SW 1271 (cell line): Measurements from ENCODE around the gene HOXB4.

Source experiments
- DNase-seq, 2 experiments: peaks; one replicate each; lab custom pipeline; 2025; lab: John Stamatoyannopoulos, UW

The HOXB4 gene

DNA sequence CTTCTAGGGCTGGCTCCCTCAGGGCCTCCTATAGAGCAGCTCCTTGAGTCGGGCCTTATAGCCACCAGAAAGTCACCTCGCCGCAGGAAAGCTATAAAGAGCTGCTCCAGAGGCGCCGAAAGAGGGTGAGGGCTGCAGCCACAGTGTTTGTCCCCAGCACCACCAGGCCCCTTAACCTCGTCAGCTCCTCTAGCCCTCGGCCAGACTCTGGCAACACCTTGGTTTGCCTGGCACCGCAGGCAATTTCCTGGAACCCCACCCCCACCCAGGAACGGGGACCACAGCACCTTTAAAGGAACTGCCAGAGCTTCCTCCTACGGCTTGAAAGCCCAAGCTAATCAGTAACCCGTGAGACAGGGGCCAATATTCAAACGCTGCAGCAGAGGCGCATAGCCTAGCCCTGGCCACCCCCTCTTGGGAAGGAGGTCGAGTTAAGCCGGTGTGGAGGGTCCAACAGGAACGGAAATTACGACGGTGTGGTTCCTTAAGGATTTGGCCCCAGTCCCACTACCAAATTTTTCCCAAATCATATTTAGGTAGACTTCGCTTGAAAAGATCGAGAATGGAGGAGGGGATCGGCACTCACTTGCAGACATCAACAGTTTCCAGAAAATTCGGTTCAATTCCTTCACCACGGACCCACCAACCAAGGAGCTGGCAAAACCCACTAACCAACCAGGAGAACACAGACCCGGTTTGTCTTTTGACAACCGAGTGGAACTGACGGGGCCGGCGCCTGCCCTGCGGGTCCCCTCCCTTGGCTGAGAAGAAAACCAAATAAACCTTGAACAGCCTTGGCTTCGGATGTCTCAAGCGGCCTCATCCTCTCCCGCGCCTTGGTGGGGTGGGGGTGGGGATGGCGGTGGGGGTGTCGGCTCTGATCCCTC lies 23.6 kb upstream of the HOXB4 start:
- DNase-seq = no peak

DNA sequence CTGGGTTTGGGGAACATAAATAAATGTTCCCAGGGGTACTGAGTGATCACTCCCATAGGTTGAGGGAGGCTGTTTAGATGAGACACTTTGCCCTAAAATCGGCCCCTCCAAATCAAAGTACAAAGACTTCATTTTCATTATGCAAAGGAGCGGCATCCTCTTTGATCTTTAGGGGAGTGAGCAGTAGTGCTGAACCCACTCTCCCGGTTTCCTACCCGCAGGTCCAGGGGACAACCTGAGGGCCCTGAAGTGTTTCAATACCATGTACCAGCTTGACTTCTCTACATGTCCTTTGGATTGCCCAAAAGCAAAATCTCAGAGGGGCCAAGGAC lies 23.0 kb upstream of the HOXB4 start:
- no peak for DNase-seq

DNA sequence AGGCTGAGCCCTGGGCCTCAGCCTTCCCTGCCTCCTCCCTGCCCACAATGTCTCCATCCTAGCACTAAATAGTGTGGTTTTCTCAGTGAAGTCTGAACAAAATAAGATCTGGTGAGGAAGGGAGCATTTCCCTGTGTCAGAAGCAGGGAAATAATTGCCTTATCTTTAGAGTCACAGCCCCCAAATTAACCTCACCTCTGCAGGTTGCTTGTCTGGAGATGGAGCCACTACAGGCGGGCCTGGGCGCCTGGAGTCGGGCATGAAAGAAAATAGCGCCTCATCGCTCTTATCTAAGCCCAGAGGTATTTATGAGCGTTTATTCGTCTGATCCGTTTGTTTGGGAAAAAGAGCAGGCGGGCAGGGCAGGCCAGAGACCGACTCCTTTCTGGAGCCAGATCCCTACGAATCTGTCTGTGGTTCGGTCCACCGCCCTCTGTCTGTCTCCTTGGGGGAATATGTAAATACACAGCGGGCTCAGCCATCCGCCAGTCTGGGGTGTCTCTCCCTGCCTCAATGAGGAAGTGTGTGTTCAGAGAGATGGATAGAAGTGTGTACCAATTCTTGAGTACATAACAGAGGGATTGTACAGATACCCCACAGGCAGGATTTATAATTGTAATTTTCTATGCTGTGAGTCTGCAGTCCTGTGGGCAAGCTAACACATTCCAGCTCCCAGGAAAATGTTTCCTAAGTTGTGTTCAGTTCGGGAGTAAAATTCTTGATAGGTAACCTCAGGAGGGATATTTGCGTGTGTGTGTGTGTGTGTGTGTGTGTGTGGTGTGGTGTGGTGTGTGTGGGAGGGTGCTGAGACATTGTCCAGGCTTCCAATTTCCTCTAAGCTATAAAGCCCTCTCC lies 22.3 kb upstream of the HOXB4 start:
- no peak for DNase-seq

DNA sequence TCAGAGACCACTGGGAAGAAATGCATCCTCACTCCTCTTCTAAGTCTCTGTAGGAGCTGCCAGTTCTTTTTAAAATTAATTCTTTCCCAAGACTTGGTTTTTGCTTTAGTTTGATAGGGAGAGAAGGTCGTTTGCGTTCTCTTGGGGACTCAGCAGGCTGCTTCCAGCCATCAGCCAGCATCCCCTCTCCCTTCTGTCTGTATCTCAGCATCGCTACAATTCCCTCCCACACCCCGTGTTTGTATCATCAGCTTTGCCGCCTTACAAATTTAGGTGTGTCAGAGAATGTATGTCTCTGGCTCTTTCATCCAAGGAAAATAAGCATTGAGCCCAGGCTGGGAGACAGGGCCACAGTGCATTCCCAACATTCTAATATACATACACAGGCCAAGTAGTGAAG lies 21.2 kb upstream of the HOXB4 start:
- DNase-seq = no peak

DNA sequence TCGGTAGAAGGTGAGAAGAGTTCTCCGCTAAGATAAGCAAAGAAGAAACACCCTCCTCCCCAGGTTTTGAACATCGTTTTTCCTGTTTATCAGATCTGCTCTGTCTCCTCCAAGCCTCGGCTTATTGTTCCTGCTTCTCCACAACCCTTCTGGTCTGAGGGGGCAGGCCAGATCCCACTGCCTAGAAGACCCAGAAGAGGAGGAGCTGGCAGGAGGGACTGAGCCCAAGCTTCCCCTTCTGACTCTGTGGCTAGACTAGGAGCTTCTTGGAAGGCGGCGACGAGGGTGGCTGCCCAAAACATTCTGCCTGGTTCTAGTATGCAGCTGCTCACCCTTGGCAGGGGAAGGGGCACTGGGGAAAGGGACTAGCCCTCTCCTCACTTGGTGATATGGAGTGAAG lies 20.6 kb upstream of the HOXB4 start:
- no peak for DNase-seq

DNA sequence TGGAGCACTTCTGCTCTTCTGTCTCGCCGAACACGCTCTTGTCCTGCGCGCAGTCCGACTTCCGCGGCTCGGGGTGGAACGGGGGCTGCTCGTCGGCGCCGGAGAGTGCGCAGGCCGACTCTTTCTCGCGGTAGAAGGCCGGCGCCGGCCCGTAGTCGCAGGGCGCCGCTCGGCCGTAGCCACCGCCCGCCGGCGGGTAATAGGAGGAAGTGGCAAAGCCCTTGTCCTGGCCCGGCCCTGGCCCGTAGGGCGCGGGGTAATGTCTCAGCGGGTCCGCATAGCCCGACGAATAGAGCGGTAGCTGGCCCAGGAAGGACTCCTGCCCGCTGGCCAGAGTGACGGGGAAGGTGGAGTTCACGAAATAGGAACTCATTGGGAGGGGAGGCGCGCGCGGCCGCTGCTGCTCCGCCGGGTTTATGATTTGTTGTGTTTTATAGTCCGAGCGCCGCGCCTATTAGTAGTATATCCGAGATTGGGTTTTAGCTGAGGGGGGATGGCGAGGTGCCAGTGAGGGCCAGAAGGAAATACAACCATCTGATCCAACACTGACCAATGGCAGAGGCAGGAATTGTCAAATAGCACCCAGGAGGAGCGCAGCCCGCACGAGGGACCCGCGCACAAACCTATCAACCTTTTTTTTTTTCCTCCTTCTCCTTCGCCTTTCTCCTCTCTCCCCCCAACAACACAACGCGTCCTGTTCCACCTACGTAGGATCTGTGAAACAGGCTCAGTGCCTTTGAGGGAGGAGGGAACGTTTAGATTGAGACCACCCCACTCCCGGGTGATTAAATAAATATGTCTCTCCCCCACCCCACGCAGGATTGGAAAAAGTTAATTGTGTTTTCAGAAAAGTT lies 19.9 kb upstream of the HOXB4 start:
- no peak for DNase-seq

DNA sequence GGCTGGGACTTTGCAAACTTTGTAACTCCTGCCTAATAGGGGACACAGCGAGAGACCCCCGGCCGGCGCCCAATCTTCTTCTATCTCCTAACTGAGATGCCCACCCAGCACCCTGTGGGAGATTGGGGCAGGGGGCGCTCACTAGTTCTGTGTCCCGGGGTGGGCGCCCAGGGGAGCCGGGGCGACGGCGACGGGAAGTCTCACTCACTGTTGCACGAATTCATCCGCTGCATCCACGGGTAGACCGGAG lies 19.3 kb upstream of the HOXB4 start:
- no peak for DNase-seq

DNA sequence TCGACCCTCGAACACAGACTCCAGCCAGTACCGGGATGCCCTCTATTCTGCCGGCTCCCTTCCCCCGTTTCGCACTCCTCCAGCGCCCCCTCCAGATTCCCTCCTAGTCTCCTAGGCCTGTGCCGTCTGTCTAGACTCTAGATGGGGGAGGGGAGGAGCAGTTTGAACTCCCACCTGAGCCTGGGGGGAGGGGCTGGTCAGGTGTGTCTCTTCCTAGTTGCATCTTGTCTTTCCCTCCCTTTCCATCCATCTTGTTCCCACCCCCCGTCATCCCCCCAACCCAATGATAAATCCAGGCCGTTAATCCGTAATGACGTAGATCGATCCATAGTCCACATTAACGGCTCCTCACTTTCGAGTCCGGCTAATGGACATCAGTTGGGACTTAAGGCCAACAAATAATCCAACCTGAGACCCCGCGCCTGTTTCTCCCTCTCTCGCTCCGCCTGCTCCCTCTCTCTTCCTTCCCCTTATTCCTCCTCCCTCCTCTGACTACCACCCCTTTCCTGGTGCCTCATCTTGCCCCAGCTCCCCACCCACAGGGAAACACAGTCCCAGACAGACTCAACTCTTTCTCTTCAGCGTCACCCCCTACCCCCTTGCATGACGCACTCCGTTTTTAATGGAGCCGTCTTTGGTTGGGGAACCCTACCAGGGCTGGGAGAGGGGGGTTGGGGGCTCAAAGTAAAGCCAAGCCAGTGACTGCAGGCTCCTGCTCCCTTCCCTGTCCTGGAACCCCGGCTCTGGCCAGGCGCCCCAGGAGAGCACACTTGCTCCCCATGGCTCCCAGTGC lies 18.8 kb upstream of the HOXB4 start:
- DNase-seq = no peak

DNA sequence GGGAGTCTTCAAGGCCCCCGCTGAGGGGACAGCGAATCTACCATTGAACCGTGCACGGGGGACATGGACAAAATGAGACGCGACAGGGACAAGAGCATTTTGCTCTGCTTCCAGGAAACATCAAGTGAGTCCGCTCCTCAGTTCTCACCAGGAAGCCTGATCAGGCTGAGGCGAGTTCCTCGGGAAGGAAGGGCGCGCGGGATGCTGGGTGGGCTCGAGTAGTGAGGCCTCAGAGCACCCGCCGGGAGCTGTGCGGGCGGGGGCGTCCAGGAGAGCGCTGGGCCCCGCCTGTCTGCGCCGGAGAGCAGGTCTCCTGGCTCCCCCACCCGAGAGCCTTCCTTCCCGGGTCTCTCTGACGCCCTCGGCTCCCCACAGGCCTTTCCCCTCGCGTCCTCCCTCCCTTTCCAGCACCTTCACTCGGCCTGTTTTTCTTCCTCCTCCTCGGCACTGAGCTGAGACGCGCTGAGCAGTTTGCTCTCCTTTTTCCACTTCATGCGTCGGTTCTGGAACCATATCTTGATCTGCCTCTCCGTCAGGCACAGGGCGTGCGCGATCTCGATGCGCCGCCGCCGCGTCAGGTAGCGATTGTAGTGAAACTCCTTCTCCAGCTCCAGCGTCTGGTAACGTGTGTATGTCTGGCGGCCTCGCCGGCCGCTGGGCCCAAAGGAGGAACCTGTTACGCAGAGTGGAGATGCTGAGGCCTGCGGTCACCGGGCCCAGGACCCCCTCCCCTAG lies 18.0 kb upstream of the HOXB4 start:
- DNase-seq = no peak

DNA sequence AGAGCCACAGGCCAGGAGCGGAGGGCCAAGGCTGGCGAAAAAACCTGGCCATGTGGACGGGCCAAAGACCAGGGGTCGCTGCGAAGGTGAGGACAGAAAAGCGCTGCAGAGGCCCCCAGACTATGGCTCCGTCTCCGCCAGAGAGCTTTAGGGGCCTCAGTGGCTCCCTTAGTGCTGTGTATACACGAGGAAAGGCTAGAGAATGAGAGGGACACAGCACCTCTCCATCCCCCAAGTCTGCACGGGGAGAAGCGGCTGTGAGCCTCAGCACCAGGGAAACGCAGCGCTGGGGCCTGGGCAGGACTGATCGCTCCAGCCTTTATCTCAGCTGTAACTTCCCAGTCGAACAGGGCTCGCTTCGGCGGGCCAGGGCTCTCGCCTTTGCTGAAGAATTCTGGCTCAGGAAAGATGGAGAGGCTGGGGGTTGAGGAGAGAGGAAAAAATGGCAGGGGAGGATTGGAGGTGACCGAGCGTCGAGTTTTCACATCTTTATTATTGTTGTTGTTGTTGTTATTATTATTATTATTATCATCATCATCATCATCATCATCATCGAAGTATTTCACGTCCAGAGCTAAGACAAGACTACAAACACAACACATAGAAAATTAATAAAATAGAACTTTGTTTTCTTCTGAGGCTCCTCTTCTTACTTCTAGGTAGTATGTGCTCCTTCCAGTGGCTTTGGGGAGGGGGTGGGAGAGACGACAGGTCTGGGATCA lies 17.3 kb upstream of the HOXB4 start:
- DNase-seq = no peak

DNA sequence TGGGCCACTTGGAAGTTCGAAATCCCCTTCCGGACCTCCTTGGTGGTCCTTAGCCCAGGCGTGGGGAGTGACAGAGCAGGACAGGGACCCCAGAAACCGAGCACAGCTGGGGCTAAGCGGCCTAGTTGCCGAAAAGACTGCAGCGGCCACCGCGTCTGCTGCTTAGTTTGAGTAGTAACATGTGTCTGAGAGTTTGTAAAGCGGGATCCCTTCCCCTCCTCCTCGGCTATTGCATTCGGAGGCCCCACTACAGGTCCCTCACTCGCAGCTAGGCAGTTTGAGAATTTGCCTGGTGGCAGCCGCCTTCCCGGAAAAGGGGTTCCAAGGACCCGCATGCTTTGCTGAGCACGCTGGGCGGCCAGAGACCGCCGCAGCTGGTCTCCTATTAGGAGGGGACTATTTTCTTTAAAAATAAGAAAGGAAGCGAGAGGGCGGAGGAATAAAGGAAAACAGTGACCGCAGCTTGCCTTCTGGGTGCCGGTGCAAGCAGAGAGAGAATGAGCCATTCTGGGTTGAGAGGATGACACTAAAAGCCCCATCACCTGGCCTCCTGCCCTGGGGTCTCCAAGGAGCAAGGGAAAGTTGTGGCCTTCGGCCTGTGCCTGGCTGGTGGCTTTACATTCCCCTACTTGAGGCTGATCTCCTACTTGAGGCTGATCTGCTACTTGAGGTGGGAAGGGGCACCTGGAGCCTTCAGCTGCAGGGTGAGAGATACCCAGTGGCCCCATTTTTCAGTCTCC lies 16.6 kb upstream of the HOXB4 start:
- no peak for DNase-seq

DNA sequence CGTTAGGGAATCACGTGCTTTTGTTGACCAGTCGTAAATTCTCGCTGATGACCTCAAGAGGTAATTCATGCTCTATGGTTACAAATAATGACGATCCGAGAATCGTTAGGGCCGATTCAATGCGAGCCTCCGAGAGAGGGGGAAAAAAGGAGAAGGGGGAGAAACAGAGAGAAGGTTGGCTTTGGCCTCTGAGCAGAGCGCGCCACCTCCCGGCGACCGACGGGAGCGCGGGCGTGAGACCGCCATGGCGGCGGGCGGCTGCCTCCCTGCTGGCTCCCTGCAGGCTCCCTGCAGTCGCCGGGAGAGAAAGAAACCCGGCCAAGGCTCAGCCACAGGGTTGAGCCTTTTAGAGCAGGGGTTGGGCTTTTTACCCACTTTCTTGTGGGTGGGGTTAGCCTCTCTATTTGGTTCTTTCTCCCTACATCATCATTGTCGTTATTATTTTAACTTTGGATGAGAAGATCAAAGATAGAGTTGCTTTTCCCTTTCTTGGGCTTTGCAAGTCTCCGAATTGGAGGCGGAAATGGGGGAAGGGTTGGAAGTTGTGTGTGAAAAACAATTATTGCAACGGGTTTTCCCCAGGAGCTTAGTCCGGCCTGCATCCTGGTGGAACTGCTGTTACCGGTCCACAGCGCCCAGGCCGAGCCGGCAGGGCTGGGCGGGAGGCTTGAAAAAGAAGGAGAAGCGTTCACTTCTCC lies 15.8 kb upstream of the HOXB4 start:
- peak; percentile 51 to 73 for DNase-seq

DNA sequence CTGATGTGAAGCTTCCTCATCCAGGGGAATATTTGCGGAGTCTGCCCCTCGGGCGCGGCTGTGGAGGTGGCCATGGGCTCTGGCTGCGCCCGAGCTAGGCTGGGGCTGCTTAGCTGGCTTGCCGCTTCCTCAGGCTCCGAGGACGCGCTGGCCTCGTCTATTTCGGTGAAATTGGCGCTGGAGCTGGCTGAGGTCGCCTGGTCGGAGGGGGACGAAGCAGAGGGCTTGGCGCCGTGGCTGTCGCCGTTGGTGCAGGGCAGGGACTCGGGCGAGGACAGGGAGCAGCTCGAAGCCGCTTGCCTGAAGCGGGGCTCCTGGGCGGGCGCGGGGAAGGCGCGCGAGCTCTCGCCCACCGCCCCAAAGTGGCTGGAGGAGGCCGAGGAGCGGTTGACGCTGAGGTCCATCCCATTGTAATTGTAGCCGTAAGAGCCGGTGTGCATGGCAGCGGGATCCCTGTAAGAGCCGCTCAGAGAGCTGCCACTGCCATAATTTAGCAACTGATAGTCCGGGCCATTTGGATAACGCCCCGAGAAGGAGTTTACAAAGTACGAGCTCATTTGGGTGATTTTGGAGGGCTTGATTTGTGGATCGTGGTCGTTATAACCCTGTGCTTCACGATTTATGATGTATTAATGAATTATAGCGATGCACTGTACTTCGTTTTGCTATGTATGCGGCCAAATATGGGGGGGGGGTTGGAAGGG lies 15.1 kb upstream of the HOXB4 start, which contains the start of gene HOXB5:
Gene HOXB5 (minus strand): TSS at position 654 of the 704 bp plus-strand sequence. CDS start 97 bp downstream, at position 557.
- no peak for DNase-seq

DNA sequence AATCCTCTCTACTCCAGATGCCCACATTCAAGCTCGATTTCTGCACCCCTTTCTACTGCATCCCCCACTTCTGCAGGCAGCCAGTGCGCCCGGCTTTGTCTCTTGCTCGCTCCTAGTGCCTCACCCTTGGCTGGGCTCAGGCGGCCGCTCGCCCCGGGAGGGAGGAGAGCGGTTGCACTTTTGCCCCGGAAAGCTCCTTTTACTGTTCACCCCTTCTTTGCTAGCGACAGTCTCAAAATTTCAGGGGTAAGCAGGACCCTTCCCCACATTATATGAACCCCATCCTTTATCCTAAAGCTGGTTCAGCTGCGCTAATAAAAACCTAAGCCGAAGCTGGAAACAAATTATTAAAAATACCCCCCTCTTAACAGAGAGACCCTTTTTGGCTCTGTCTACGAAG lies 14.4 kb upstream of the HOXB4 start:
- no peak for DNase-seq

DNA sequence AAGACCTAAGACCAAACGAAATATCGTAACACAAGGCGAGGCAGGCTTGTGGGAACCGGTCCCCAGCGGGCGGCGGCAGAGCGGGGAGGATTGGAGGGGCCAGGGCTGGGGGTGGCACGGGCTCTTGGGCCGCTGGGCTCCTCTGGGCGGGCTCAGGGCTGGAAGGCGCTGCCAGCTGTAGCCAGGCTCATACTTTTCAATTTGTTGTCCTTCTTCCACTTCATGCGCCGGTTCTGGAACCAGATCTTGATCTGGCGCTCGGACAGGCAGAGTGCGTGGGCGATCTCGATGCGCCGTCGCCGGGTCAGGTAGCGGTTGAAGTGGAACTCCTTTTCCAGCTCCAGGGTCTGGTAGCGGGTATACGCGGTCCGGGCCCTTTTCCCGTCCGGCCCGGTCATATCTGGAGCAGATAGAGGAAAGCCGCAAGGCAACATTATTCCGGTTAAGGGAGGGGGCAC lies 13.9 kb upstream of the HOXB4 start:
- no peak for DNase-seq

DNA sequence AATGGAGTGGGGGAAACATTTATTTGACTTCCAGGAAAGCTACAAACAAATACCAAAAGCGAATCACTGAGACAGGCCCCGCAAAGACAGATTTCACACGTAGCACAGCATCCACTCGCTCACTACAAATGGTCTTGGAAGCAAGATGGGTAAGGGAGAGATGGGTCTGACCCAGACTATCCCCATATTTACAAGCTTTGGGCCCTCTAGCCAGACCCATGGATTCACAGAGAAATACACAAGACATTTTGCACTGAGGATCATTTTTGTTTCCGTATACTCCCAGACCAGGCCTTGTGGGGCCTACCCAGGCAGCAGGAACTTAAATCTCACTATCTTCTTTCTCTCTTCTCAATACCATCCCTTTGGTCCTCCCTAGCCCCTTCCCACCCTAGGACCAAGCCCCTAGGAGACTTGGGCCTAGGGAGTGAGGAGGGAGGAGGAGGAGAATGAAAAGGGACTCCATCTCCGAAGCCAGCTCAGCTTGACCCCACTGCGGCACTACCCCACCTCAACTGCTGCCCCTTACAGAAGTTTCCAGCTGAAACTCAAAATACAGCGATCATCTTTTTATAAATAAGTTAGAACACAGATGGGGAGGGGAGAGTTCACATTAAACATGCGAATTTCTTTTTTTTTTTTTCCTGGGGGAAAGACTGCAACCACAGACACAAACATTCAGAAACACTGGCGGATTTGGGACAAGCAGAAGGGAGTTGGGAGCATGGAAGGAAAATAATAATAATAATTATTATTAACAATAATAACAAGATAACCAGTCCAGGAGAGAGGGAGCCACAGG lies 13.3 kb upstream of the HOXB4 start:
- no peak for DNase-seq

DNA sequence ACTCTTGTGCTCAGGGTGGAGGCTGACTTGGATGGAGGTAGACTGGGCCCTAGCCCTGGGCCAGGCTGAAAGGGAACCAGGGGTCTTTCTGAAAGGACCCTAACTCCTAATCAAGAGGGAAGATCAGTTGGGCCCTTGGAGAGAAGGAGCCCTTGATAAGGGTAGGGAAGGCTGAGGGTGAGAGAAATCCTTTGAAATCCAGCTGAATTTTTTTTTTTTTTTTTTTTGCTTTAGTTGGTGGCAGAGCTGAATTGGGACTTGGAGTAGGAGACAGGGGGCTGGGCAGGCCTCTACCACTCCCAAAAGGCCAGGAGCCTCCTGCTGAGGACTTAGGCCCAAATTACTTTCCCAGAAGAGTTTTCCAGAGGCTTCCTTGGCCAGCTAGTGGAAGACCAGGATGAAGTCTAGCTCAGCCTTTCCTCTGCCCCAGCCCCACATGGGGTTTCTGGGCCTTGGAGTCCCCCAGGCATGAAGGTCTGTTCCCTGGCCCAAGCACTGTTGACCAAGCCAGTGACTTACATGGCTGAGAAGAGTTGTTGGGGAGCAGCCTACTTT lies 12.5 kb upstream of the HOXB4 start:
- no peak for DNase-seq
